22Rv1 (cell line): ENCODE data around the gene NRP2.

Experiments
- CTCF ChIP-seq: fragments of 450-650 bp; IDR thresholded peaks from 2 replicates; pipeline ENCODE4 v1.5.1; 2017; ENCODE audit warnings: mild to moderate bottlenecking
- ZFX ChIP-seq: fragments of 450-650 bp; IDR thresholded peaks from 2 replicates; pipeline ENCODE4 v1.6.1; 2017; ENCODE audit warnings: antibody characterized with exemption, borderline replicate concordance

DNA sequence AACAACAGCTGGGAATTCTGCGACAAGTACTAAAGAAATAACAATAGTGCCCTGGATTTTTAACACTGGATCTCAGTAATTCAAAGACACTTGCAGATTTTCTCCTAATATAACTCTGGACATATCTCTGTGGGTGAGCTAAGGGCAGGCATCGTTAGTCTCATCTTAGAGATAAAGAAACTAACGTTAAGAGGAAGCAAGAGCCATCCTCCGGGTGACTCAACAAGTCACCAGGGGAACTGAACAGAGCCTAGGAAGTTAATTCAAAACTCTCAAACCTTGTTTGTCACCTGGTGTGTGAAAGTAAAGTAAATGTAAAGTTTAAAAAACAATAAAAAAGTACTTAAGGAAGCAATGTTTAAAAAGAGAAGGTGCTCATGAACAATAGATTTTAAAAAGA lies 41.6 kb upstream of the NRP2 start:
- TF ChIP-seq CTCF (no peak), ZFX (no peak)
